Measurements from ENCODE around the gene TBC1D2B.
"Not testable (repeated sequence)": the region's sequence is repeated elsewhere in the genome, so short reads cannot be mapped to it uniquely, and the experiment has no call there.

The TBC1D2B gene

DNA sequence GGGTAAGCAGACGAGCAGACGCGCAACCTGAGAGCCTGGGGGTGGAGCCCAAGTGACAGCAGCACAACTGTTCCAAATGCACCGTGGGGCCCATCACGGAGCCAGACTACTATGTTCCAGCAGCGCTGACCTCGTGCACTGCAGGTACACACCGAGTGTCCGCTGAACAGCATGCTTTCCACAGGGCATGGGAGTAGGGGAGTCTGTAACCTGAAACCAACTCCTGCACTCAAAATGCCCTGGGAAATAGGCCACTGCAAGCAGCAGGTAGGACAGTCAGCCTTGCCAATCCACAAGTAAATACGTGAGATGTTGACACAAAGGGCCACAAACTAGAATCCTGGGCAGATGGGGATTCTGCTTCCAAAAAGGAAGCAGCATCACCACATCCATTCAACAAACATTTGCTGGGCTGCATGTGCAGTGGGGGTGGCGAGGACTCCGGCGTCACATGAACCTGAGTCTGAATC, 73.9 kb downstream of the TBC1D2B start:
- DNase-seq (ENCODE audit: low read depth), result no peak

DNA sequence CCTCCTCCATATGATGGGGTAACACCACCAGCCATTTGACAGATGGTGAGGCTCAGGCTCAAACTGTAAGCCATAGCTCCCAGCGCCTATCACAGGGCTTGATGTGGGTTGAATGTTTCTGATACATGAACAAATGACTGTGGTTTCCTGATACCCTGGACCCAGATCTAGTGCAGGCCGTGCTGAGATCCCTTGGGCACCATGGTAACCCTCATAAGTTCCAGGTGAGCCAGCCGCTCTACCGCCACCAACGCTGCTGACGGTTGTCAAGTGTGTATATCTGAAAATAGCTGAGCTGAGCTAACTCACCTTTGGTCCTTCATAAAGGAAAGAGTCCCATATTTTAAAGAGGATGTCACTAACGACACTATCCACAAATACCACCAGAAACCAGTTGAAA, 74.5 kb downstream of the TBC1D2B start:
- no peak for DNase-seq (ENCODE audit: low read depth)

DNA sequence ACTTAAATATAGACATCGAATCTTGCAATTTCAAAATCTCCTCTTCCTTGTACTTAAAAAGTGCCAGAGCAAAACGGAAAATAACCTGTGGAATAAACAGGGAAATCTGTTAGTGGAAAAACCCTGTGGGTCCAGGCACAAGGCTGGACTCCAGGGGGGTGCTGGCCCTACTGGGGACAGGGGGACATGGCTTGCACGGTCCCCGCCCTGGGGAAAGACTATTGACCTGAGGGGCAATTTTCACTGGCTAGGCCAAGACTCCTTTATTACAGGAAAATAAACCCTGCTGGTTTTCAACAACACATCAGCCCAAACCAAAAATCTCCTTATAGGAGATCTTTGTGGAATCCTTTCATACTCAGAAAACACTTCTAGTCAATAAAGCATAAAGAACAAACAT, 75.9 kb downstream of the TBC1D2B start:
- DNase-seq (ENCODE audit: low read depth), result no peak

DNA sequence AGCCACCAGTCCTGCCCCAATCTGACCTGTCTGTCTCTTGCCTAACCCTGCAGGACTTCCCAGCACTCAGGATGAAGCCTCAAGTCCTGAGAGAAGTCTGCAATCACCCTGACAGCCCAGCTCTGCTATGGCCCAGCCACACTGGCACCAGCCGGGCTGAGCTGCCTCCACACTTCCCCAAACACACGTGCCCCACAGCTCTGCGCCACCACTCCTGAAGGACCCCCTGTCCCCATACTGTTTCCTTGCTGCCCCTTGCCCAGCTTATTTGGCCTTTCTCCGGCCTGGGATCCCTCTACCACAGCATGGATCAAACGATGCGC, 76.6 kb downstream of the TBC1D2B start:
- DNase-seq (ENCODE audit: low read depth), result no peak

DNA sequence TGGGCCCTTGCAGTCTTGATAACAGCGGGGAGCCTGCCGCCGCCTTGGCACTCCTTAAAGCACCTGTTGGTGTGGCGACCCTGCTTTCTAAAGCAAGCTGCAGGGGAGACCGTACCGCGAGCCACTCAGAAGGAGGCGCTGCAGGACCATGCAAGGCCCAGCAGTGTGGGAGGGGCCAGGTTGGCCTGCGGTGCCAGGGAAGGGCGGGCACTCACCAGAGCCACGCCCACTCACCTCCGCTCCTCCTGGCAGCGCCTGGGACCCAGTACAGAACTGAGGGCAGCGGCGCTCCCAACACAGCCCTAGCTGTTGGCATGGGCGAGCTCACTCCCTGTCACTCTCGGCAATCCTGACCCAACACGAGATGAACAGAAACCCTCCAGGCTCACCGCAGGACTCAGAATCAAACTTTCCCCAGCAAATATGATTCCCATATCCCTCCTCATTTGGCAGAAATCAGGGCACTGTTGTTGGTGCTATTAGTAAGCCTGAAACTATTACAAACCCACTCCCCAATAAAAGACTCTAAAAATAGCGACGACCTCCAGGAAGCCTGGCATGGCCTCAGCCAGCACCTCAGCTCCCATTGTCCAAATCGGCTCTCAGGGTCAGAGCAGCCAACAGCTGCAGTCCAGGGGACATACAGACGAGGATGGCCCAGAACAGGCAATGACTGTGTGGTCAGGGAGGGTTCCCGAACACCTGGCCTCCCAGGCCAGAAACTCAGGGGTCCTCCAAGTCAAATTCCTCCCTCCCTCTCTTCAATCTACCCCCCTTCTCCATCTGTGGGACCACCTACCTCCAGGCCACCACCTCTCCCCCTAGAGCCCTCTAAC, 77.2 kb downstream of the TBC1D2B start:
- DNase-seq (ENCODE audit: low read depth), result peak; percentile 70

DNA sequence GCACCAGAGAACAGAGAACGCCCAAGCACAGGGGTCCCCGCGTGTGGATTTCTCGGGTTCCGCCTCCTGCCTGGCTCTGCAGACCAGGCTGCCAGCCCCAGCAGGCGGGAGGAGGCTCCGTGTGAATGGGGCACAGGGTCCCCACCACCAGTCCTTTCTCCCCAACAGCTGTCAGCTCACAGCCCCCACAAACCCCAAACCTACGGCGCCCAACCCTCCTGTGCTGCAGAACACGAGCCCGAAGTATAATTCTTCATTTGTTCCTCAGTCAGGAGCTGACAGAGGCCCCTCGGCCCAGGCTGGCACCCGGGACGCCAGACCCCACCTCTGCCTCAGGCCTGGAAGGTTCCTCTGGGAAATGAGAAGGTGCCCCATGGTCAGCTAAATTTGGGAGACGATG, 78.0 kb downstream of the TBC1D2B start:
- DNase-seq (ENCODE audit: low read depth), result no peak

DNA sequence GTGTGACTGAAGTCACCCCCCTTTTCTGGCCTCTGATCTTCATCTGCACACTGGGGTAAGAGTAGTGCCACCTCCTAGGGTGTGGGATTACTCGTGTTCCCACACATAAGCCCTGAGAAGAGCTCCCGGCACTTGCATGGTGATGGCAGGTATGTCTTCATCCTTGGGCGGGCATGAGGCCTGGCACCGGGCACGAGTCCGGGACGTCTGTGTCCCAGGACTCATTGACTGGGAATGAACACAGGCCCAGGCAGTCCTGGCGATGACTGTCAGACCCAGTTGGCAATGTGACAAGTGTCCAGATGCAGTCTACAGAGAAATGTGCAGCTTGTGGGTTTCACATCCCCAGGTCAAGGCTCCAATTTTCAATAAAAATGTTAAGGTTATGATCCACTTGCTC, 78.9 kb downstream of the TBC1D2B start:
- DNase-seq (ENCODE audit: low read depth), result no peak

DNA sequence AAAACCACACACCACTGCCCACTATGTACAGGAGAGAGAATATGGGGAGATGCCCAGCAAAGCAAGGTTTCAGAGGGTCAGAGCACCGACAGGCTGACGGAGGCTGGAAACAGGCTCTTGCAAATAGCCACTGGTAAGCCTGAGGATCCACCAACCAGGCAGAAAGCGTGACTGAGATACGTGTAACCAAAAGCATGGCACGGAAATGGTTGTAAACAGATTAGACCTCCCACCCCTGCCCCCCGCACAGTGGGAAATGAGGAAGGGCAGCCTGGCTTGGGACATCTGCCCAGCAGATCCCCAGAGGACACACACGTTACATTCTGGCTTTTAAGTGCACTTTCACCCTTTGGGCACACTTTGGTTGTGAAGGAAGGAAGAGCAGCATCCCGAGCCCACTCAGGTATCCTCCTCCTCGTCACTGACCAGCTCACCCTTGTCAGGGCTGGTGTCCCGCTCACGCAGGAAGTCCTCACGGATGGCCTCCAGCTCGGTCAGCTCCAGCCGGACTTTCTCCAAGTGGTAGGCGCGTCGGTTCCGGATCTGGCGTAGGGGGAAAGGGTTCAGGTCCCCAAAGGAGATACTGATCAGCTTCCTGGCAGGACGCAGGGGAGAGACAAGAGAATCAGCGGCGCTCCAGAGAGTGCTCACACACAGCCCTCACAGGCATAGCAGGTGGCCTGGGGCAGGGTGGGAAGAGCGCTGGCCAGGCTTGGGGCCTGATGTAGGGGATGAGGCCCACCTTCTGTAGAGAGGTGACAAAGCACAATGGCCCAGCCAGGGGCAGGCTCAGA, 79.6 kb downstream of the TBC1D2B start:
- not testable (repeated sequence) for DNase-seq (ENCODE audit: low read depth)

DNA sequence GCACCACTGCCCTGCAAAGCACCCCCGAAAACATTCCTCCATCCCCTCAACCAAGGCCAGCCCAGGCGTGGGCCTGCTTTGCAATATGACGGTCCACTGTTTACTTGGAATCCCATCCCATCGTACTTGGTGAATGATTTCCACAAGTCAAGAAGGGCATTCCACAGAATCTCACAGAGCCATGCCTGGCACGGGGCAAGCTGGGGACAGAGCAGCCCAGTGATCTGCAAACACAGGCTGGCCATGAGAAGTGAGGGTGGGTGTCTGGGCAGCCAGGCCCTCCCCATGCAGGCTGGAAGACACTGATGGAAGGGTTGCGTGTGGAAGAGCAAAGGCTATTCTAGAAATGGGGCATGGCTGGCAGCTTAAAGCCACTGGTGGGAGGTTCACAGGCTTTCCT, 80.3 kb downstream of the TBC1D2B start:
- DNase-seq (ENCODE audit: low read depth), result not testable (repeated sequence)

DNA sequence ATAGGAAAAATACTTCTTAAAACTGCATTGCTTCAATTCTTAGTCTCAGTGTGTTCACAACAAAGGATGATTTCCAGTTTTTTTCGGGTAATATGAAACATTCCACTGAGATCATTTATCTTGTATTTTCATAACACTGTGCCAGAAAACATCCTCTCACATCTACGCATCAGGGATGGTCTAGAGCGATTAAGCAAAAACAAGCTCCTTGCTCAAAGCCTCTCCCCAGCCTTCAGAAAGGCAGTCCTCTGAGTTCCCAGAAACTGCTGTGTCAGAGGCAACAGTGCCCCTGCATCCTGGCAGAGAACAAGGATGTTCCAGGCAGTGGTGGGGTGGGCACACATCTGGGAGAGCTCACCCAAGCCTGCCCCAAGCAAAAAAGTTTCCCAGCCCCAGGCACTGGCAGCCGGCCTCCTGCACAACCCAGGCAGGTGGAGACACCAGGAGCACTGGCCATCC, 80.8 kb downstream of the TBC1D2B start:
- DNase-seq (ENCODE audit: low read depth), result not testable (repeated sequence)

DNA sequence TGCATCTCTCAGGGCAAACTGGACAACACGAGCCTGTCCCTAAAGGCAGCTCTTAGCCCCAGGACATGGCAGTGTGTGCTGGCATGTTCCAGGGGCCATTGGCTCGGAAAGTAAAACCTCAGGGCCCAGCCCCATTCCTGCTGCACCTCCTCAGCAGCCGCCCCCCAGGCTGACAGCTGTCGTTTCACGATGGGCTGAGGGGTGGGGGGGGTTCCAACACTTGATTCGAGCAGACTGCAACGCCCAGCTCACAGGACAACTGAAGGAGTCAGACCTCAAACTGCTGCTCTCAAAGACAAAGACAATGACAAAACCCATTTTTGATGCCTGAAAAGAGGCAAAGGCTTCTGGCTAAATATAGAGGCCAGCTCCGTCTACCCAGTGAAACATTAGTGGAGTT, 81.3 kb downstream of the TBC1D2B start:
- not testable (repeated sequence) for DNase-seq (ENCODE audit: low read depth)

DNA sequence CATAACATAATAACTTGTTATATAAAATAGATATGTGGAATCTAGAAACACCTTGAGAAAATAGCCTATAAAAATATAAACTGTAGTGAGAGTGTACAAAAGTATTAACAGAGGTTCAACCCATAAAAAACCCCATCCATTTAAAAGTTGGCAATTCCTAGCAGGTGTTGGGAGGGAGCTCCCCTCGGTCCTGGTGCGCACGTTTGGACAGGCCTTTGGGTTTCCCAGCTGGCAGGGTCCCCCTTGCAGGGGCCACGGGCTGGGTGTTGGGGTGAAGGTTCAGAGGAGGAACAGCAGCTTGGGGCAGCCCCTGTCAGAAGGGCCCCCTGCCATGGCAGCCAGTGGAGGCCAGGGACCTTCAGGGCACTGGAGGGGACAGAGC, 82.0 kb downstream of the TBC1D2B start:
- DNase-seq (ENCODE audit: low read depth), result not testable (repeated sequence)

DNA sequence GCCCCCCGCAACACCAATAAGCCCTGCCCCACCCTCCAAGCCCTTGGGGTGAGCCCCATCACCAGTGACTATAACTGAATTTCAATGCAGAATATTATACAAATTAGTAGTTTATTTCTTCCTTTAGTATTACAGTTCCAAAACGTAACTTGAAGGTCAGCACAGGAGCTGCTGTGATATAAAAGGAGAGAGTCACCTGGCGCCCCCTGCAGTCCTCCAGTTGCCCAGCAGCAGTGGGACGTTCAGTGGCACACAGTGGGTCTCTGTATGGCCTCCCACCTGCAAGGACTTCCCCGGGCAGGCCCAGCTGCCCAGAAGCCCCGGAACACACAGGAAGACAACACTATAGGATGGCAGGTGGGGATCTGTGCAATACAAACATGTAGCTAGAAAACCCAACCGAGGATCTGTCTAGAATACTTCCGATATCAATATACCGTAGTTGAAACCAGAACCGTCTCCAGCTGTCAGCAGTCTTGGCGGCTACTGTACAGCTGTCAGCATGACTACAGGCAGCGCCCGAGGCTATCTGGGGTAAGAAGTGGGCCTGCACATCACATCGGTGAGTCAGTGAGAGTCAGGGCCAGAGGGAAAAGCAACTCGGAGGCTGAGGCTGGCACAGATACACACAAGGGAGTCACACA, 82.5 kb downstream of the TBC1D2B start:
- not testable (repeated sequence) for DNase-seq (ENCODE audit: low read depth)

DNA sequence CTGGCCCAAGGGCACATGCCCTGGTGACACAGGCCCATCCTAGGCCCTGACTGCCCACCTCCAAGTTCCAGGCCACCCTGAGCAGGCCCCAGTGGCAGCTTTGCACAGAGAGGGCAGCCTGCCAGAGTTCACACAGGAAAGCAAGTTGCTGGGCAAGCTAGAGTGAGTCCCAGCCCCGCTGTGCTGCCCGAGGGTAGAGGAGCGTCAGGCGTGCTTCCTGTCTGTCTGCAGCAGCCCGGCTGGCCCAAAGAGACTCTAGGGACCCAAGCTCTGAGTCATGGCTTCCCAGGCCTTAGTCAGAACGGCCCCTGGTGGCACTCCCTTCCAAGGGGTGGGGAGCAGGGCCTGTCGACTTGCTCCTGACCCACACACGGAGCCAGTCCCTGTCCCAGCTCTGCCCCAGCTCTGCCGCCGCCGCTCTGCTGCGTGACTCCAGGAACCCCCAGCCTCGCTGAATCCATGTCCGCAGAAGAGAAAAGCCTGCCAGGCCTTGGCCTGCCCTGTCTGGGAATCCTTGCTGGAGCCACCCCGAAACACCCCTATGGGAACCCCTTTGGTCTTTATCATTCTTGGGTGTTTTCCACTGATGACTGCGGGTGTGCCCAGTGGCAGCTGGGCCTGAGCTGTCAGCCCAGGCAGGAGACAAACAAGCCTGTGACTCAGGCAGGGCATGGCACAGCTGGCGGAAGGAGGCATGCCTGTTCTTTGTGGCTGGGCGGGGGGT, 83.4 kb downstream of the TBC1D2B start:
- not testable (repeated sequence) for DNase-seq (ENCODE audit: low read depth)

DNA sequence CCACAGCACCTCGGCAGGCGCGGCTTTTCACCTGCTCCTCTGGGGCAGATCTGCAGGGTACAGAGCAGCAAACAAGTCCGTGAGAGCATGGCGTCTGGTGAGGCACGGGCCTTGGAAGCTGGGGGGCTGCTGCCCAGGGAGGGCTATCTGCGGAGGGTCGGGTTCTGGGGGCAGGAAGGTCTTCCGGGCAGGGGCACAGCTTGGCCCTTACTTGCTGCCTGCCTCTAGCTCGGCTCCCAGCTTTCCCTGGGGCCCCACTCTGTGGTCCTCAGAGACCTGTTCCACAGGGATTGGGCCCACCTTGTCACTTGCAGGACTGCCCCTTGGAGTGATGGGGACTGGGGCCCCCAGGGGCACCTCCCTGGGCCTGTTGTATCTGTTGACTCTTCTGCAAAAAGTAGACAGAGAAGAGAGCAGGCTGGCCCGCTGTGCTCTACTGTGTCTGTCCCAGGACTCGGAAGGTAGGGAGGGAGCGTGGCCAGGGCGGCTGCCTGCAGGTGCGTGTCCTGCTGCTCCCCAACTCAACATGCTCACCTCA, 84.1 kb downstream of the TBC1D2B start:
- DNase-seq (ENCODE audit: low read depth), result no peak

DNA sequence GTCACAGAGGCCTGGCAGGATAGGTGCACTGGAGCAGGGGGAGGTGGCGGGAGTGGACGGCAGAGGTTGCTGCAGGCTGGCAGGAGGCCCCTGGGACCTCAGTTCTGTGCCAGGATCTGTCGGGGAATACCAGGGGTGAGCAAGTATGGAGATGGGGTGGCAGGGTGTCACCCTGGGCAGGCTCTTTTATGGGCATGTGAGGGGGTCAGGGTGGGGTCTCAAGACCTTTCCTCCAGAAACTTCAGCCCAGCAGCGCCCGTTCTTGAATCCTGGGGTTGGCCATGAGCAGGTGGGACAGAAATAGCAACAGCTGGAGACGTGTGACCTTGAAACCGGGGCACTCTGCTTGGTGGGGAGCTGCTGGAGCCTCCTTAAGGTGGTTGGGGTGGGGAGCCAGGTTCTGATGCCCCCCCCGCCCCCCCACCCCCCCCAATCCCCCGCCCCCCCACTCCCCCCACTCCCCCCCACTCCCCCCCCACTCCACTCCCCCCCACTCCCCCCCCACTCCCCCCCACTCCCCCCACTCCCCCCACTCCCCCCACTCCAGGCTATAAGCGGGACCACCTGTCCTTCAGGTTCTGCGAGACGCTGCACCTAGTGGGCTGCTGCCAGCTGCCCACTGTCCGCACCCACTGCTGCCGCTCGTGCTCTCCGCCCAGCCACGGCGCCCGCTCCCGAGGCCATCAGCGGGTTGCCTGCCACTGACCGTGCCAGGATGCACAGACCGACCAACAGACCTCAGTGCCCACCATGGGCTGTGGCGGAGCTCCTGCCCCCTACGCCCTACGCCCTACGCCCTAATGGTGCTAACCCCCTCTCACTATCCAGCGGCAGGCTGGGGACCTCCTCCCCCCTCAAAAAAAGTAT, 84.9 kb downstream of the TBC1D2B start:
- DNase-seq (ENCODE audit: low read depth), result no peak

DNA sequence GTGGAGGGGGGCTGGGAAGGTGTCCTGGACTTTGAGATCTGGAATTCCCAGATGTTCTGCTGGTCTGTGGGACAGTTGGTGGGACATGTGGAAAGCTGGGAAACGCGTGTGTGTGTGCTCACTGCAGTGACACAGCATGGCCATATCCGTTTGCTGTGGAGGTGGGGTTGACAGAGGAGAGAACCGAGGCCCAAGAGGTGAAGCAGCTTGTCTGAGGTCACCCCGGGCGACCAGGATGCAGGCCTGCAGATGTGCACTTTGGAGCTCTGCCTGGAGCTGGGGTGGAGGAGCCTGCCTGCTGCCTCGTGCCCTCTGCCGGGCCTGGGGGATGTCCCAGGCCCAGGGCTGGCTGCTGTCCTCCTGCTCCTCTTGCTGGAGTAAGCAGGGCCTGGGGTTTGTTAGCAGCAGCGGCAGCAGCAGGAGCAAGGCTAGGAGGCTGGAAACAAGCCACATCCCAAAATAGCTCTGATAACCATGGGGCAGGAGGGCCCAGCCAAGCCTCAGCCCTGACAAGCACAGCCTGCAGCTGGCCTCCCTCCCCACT, 85.8 kb downstream of the TBC1D2B start:
- not testable (repeated sequence) for DNase-seq (ENCODE audit: low read depth)

DNA sequence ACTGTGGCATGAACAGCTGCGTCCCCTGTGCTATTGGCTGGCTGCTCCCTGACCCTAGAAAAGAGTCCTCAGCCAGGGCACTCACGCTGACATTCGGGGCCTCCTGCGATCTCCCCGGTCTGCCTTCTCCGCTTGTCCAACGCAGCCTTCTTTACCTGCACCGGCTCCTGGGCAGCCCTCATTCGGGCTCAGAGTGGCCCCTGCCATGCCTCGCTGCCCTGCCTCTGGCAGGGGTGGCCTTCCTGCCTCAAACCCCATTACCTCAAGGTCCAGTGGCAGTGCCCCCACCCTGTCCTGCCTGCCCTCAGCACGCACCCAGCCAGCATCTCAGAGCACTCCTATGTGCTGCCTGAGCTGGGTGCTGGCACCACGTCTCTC, 86.5 kb downstream of the TBC1D2B start:
- DNase-seq (ENCODE audit: low read depth), result no peak

DNA sequence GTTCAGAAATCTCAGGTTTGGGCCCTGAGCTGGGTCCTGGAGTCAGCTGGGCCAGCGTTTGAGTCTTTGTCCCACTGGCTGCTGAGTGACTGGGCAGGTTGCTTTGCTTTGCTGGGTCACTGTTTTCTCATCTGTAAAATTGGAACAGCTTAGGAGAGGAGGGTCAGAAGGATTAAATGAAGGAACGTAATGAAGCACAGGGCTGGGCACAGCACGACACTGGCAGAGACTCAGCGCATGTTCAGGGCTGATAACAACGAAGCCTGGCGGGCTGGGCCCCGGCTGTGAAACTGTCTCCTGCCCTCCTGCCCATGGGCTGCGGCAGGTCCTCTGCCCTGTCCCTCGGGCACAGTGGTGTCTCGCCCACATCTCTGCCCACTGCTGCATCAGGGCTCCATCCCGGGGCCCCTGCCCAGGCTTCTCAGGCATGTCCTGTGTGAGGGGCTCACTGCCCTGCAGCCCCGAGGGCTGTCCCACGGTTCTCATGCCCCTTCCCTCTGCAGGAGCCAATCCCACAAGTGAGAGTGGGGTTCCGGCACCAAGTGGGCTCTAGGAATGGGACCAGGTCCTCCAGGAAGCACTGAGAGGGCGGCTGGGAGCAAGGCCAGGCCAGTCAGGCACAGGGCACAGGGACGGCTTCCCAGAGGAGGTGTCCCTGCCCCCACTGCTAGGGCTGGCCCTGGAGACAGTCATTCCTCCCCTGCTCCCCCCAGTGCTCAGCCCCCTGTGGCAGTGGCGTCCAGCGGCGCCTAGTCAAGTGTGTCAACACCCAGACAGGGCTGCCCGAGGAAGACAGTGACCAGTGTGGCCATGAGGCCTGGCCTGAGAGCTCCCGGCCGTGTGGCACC, 88.0 kb downstream of the TBC1D2B start:
- DNase-seq (ENCODE audit: low read depth), result no peak
